Sigmoid colon (tissue), 7 donors: ENCODE results near the gene IL12B. TPM values are rescaled to one million over a fixed set of nuclear protein-coding genes. Genes with fewer than 3 reads are reported as not detected.

Experiments used
- DNase-seq: peaks from one replicate; pipeline ENCODE4 v3.0.0-alpha.2; 2019
- H3K27ac ChIP-seq, 4 donors: fragments of 200-600 bp; sonication (generic); one replicate each; pipeline ENCODE4 v1.5.1; 2016 to 2019; ENCODE audit warnings: mild to moderate bottlenecking in 1 of 4
- H3K27me3 ChIP-seq, 3 donors: fragments of 200-600 bp; sonication (generic); one replicate each; pipeline ENCODE4 v1.5.1; 2019; ENCODE audit warnings: mild to moderate bottlenecking in 1 of 3
- H3K36me3 ChIP-seq, 4 donors: fragments of 200-600 bp; sonication (generic); one replicate each; pipeline ENCODE4 v1.5.1; 2016 to 2019
- H3K4me1 ChIP-seq, 4 donors: fragments of 200-600 bp; sonication (generic); one replicate each; pipeline ENCODE4 v1.5.1; 2017 to 2019
- H3K4me3 ChIP-seq, 4 donors: fragments of 200-600 bp; sonication (generic); one replicate each; pipeline ENCODE4 v1.5.1; 2017 to 2019; ENCODE audit warnings: mild to moderate bottlenecking in 2 of 4, moderate library complexity in 1 of 4
- H3K9me3 ChIP-seq, 4 donors: fragments of 200-600 bp in 3 of 4; sonication (generic) in 3 of 4; one replicate each; pipeline versions ENCODE4 v1.5.1 to v1.6.1; 2013 to 2019
- CTCF ChIP-seq, 4 experiments: fragments of 450-650 bp in 3 of 4; fragments of 200-600 bp in 1 of 4; IDR thresholded peaks; one replicate each; pipeline ENCODE4 v1.5.1; 2016 to 2019; ENCODE audit warnings: antibody characterized with exemption in 4 of 4, mild to moderate bottlenecking in 3 of 4, moderate library complexity in 2 of 4
- EP300 ChIP-seq, 4 donors: sonication (generic); formaldehyde crosslinking; IDR thresholded peaks; one replicate each; pipeline ENCODE4 v1.6.1; 2017; ENCODE audit warnings: antibody characterized with exemption in 4 of 4
- POLR2A ChIP-seq, 2 donors: fragments of 450-650 bp; IDR thresholded peaks; one replicate each; pipeline ENCODE4 v1.6.1; 2016; ENCODE audit warnings: antibody characterized with exemption in 2 of 2, mild to moderate bottlenecking in 2 of 2, moderate library complexity in 2 of 2
- POLR2AphosphoS5 ChIP-seq, 4 donors: sonication (generic); formaldehyde crosslinking; IDR thresholded peaks; one replicate each; pipeline ENCODE4 v1.6.1; 2017; ENCODE audit warnings: antibody characterized with exemption in 4 of 4
- WGBS, 2 donors: extraction: QIAGEN DNeasy Blood & Tissue Kit; methylation state at CpG; one replicate each; pipeline ENCODE4 v1.1.7; 2013; 5-methylcytosine and 5-hydroxymethylcytosine counted together
- intact Hi-C: fragments of 100-400 bp; cut with DNase I; formaldehyde crosslinking; loops from one replicate; pipeline ENCODE4 v1.15.1; 2023
- polyA plus RNA-seq, 3 donors: library from polyadenylated mRNA; stranded (reverse); fragments of 200-250 nt; gene quantifications; one replicate each; pipeline ENCODE4 v1.2.3, GENCODE V29; 2013
- total RNA-seq, 4 donors: library from RNA; depleted of rRNA; stranded (reverse); fragments of >200 nt; gene quantifications; one replicate each; pipeline ENCODE4 v1.1.0, GENCODE V29; 2016
- donor health status: healthy with polysubstance abuse.
- donor health status: Bipolar disorder and iron deficiency.
- donor health status: healthy.

IL12B gene
- total and polyA plus RNA-seq, 7 donors: not detected

- no peaks in the 10 kb centered on the region for H3K9me3 ChIP-seq
- H3K4me1 ChIP-seq: no peaks in the 10 kb centered on the region
- WGBS, 2 donors: 87 to 93% methylated on average over 4 of the region's 4 CpGs
- H3K36me3 ChIP-seq: no peaks in the 10 kb centered on the region
- H3K27me3 ChIP-seq: no peaks in the 10 kb centered on the region
- no peak overlapping the region for H3K27ac ChIP-seq
- intact Hi-C loops: no loop called here
- no peak overlapping the region for H3K4me3 ChIP-seq
- TF ChIP-seq CTCF (IDR thresholded peaks at IDR 0.05) (no peak), POLR2AphosphoS5 (IDR thresholded peaks at IDR 0.05) (no peak), EP300 (IDR thresholded peaks at IDR 0.05) (no peak), POLR2A (IDR thresholded peaks at IDR 0.05) (no peak)
- no peak for DNase-seq
Observed at GRCh38 chr5:159343295-159344094, 13.2 kb upstream of the IL12B start.

- WGBS, 2 donors: 87 to 95% methylated on average over 1 of the region's 1 CpG
- intact Hi-C loops: no loop called here
- TF ChIP-seq CTCF (IDR thresholded peaks at IDR 0.05): no peak
- no peak for TF ChIP-seq POLR2A (IDR thresholded peaks at IDR 0.05)
- no peak for TF ChIP-seq POLR2AphosphoS5 (IDR thresholded peaks at IDR 0.05)
- no peak for TF ChIP-seq EP300 (IDR thresholded peaks at IDR 0.05)
Observed at GRCh38 chr5:159342840-159343239, 12.6 kb upstream of the IL12B start.

GRCh38 chr5:159341906-159342310, 11.6 kb upstream of the IL12B start:
- no peaks in the 10 kb centered on the region for H3K36me3 ChIP-seq
- WGBS, 2 donors: 8 to 24% methylated on average over 4 of the region's 4 CpGs
- no peaks in the 10 kb centered on the region for H3K27me3 ChIP-seq
- H3K27ac ChIP-seq: no peak overlapping the region
- no peaks in the 10 kb centered on the region for H3K4me1 ChIP-seq
- H3K4me3 ChIP-seq: no peak overlapping the region
- TF ChIP-seq CTCF (IDR thresholded peaks at IDR 0.05) (no peak), POLR2AphosphoS5 (IDR thresholded peaks at IDR 0.05) (no peak), EP300 (IDR thresholded peaks at IDR 0.05) (no peak), POLR2A (IDR thresholded peaks at IDR 0.05) (no peak)
- DNase-seq: no peak
- intact Hi-C loops: no loop called here
- H3K9me3 ChIP-seq: no peaks in the 10 kb centered on the region

More at GRCh38 chr5:159342840-159343239, 12.6 kb upstream of the IL12B start:
- H3K27ac ChIP-seq: no peak overlapping the region
- H3K9me3 ChIP-seq: no peaks in the 10 kb centered on the region
- H3K4me3 ChIP-seq: no peak overlapping the region
- H3K4me1 ChIP-seq: no peaks in the 10 kb centered on the region
- no peak for DNase-seq
- H3K27me3 ChIP-seq: no peaks in the 10 kb centered on the region
- no peaks in the 10 kb centered on the region for H3K36me3 ChIP-seq

- 97% methylated on average over 2 of the region's 2 CpGs for WGBS, 2 donors
- Histone ChIP-seq H3K36me3 (no peaks in the 10 kb centered on the region), H3K27ac (no peak overlapping the region), H3K4me3 (no peak overlapping the region), H3K4me1 (no peaks in the 10 kb centered on the region), H3K27me3 (no peaks in the 10 kb centered on the region), H3K9me3 (no peaks in the 10 kb centered on the region)
- no peak for DNase-seq
- TF ChIP-seq EP300 (IDR thresholded peaks at IDR 0.05) (no peak), POLR2A (IDR thresholded peaks at IDR 0.05) (no peak), POLR2AphosphoS5 (IDR thresholded peaks at IDR 0.05) (no peak), CTCF (IDR thresholded peaks at IDR 0.05) (no peak)
- intact Hi-C loops: no loop called here
Observed at GRCh38 chr5:159341145-159341544, 10.9 kb upstream of the IL12B start.
